Measurements from ENCODE around the gene LY6G5C.

LY6G5C gene

DNA sequence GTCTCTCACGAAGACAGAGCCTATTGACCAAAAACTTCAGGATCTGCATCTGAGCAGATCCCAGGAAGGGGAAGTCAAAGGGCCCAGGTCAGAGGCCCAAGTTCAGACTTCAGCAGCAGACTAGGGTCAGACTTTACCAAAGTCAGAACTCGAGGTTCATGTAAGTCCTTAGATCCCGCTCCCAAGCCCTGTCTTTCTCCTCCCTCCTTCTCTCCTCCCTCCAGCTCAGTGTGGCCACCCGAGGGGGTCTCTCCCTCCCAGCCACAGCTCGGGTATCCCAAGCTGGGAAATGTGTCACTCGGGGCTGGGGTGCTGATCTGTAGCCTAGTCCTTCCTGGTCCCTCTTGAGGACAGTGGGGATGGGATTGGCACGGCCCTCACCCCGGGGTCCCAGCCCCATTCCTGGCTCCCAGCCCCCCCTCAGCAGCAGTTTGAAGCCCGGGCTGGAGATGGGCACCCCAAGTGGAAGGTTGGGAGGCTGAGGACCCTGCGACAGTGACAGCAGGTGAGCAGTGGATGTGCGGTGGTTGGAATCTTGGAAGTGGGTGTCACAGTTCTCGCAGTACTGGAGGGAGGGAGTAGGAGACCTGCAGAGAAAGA, 18.6 kb downstream of the LY6G5C start:
- no peak for DNase-seq (ENCODE audit: low read depth)

GRCh38 chr6:31661262-31662123, 19.4 kb downstream of the LY6G5C start:
- DNase-seq (ENCODE audit: low read depth), result no peak

DNA sequence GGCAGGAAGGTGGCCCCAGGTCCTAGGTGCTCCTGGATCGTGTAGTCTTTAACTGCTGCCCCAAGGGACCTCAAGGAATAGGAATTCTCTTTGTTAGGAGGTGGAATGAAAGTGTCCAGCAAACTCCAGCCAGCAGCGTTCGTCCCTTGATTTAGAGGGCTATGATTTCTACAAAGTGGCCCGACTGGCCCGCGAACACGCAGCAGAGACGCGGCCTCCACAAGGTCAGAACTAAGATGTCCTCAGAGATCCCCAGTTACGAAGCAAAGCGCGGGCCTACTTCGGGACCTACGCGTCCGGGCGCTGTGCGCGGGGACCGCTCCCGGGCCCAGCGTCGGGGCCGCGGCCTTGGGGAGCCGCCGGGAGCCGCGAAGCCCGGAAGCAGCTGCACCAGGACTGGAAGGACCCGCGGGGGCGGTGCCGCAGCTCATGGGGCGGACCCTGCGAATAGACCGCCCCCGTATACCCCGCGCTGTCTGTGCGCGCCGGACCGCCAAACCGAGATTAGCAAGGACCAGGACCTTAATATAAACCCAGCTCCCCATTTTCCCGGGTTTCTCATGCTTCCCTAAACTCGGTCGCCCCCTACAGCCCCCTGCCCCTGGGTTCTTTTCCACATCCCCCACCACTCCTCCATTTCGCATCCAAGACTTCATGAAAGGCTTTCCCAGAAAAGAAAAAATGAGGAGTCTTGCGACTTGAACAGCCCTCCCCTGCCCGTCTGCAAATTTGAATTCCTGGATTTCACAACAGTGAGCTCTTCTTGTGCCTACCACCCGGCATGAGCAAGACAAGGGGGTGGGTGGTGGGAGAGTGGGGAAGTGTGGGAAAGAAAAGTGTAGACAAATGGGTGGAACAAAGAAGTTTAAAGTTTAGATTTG, 20.2 kb downstream of the LY6G5C start, which contains the start of gene C6orf47:
Gene C6orf47 (minus strand): TSS at position 398 of the 881 bp plus-strand sequence. CDS start 831 bp downstream, outside the sequence.
- DNase-seq (ENCODE audit: low read depth), result peak; percentile 85

- DNase-seq (ENCODE audit: low read depth), result peak; percentile 36
Observed at GRCh38 chr6:31659649-31660380, 21.1 kb downstream of the LY6G5C start.

DNA sequence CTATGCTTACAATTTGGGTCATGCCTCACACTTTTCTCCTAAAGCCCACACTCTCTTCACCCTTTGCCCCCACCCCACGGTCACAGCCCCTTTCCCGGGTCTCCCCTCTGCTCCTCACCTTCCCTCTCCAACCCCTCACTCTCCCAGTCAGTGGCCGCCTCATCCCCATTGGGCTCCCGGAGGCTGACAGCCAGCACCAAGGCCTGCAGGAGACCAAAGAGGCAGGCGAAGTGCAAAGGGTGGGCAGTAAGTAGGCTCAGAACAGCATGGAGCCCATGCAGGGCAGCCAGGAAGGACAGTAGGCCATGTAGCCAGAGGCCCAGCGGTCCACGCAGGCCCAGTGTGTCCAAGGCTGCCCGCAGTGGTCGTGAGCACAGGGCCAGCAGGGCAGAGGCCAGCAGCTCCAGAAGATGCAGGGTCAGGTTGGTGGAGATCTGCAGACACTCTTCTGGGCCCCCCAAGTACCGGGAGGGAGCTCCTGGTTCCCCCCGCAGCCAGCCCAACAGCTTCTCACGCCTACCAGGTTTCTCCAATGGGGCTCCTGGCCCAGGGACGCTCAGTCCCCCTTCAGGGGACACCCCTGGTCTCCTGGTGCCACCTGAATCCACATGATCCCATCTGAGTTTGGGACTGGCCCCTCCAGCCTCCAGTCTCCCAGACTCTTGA, 21.8 kb downstream of the LY6G5C start:
- no peak for DNase-seq (ENCODE audit: low read depth)

DNA sequence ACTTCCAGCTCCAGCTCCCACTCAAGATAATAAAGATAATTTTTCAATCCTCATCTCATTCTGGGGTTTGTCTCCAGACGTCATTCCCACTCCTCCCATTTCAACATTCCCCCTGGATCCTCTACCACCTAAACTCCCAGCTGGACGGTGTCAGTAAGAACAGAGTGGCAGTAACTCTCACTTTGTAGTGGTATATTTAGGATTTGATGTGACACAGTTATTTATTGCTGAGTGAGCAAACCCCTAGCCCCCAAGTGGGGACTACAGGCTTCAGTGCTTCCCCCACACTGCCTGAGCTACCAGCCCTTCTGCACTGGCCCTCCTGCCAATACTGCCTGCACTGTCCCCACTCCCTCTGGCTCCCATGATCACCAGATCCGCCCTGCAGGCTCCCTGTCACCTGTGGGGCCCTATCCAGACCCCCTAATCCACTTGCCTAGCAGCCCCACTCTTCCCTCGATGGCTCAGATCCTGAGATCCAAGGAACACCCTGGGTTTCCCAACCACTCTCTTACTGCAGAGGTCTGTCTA, 22.6 kb downstream of the LY6G5C start:
- DNase-seq (ENCODE audit: low read depth), result no peak

- no peak for DNase-seq (ENCODE audit: low read depth)
Observed at GRCh38 chr6:31657406-31658157, 23.3 kb downstream of the LY6G5C start.

GRCh38 chr6:31655349-31656237, 25.3 kb downstream of the LY6G5C start, which contains the start of gene APOM:
Gene APOM, plus strand, starts transcription at chr6:31655894. Its CDS starts 73 bp downstream, at chr6:31655967.
- no peak for DNase-seq (ENCODE audit: low read depth)

GRCh38 chr6:31654574-31655348, 26.1 kb downstream of the LY6G5C start:
- no peak for DNase-seq (ENCODE audit: low read depth)

- no peak for DNase-seq (ENCODE audit: low read depth)
Observed at GRCh38 chr6:31652925-31653724, 27.7 kb downstream of the LY6G5C start.

DNA sequence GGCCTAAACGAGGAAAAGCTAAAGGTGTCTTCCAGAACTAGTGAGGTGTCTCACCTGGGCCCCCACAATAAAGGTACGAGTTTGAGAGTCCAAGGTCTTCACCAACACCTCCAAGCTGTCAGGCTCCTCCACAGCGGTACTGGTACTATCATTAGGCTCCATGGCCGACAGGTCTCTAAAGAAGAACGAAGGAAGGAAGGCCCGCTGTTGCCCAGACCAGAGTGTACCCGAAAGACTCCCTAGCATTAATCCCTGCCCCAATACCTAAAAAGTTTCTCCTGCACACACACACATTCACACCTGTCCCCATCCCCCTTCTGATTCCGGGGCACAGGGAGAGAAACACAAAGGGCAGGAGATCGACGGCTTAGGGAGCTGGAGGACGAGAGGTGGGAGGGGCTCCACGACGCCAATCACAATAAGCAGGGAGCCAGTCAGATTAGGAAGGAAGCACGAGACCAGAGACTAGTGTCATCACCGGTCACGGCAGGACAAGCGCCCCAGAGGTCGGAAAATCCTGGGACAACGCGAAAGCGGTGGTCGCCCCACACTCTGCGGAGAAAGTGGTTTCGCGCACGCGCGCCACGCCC, 29.2 kb downstream of the LY6G5C start:
- peak; percentile 79 for DNase-seq (ENCODE audit: low read depth)

DNA sequence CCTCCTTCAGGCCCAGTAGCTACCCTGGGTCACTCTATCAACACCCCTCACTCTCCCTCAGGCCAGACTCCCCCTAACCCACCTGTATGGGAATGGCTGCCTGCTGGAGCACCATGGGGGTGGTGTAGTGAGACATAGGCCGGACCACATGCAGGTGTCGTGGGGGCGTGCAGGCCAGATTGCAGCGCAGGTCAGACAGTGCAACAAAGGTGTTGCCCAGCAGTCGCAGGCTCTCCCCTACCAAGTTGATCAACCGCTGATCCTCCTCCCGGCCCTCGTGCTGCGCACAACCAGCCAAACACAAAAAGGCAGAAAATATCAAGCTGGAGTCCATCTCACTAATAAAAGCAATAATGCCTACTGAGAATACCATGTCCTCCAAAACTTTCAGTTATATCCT, 35.5 kb downstream of the LY6G5C start:
- no peak for DNase-seq (ENCODE audit: low read depth)

DNA sequence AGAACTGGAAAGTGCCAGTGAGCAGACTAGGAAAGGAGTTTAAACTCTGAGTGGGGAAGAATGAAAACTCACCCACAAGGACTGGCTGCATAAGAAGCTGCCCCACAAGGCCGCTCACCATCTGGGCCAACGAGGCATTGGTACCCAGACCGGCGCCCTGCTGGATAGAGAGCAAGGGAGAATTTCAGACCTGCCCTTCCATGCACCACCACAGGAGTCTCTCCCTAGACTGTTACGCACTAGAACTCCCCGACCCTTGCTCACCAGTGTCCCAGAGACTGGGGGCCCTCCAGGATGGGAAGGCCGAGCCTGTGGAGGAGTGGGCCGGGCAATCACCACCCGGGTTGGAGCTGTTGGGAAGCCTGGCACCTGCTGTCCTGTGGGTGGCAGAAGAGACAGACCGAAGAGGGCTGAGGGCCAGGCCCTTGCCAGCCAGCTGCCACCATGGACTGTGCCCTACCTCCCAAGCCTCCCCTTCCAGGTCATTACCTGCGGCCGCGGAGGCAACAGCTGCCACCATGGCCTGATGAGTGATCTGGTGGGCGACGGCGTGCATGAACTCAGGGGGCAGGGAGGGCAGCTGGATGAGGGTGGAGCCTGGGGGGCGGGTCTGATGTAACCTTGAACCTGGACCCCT, 36.9 kb downstream of the LY6G5C start:
- DNase-seq (ENCODE audit: low read depth), result no peak

GRCh38 chr6:31642798-31643570, 37.9 kb downstream of the LY6G5C start:
- DNase-seq (ENCODE audit: low read depth), result no peak

GRCh38 chr6:31641370-31641769, 39.5 kb downstream of the LY6G5C start:
- DNase-seq (ENCODE audit: low read depth), result no peak

DNA sequence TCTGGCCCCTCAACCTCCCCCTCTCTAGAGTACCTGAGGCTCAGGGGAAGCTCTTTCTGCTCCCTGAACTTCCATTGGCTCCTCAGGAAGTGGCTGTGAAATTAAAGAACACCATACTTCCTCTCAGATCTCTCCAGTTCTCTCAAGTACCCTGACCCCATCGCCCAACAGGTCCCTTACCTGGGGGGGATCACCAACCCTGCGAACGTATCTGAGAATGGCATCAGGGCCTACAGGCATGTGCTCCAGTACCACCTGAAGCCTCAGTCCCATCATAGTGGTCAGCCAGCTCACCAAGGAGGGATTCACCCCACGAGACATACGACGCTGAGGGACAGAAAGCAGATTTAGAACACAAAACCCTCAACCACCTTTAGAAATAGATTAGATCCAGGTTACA, 40.3 kb downstream of the LY6G5C start:
- DNase-seq (ENCODE audit: low read depth), result no peak
